Liver (tissue), 3 donors: ENCODE data around the gene MUC7.

Experiments used
- JUND ChIP-seq, 2 donors: IDR thresholded peaks; 2 replicates each; pipeline ENCODE4 v1.6.1; 2016; ENCODE audit warnings: antibody characterized with exemption in 2 of 2
- RAD21 ChIP-seq, 2 donors: IDR thresholded peaks; 2 replicates each; pipeline ENCODE4 v1.6.1; 2016; ENCODE audit warnings: antibody characterized with exemption in 2 of 2, mild to moderate bottlenecking in 2 of 2
- TAF1 ChIP-seq: conservative IDR thresholded peaks from 2 replicates; pipeline ENCODE4 v1.6.1; 2016; ENCODE audit warnings: antibody characterized with exemption, mild to moderate bottlenecking
- YY1 ChIP-seq: IDR thresholded peaks from 2 replicates; pipeline ENCODE4 v1.6.1; 2016; ENCODE audit warnings: antibody characterized with exemption, mild to moderate bottlenecking
- TF ChIP-seq, protein P1 (sequence below): fragments of 150-350 bp; IDR thresholded peaks from 2 replicates; pipeline ENCODE4 v1.5.1; 2017; ENCODE audit warnings: improper control_type of control experiment, low read depth, low read length; ENCODE audit not compliant: missing input control
- donor health status: healthy.
- donor health status: healthy.

- TF ChIP-seq RAD21 (IDR thresholded peaks at IDR 0.05), result no peak
- TF ChIP-seq, protein P1, sequence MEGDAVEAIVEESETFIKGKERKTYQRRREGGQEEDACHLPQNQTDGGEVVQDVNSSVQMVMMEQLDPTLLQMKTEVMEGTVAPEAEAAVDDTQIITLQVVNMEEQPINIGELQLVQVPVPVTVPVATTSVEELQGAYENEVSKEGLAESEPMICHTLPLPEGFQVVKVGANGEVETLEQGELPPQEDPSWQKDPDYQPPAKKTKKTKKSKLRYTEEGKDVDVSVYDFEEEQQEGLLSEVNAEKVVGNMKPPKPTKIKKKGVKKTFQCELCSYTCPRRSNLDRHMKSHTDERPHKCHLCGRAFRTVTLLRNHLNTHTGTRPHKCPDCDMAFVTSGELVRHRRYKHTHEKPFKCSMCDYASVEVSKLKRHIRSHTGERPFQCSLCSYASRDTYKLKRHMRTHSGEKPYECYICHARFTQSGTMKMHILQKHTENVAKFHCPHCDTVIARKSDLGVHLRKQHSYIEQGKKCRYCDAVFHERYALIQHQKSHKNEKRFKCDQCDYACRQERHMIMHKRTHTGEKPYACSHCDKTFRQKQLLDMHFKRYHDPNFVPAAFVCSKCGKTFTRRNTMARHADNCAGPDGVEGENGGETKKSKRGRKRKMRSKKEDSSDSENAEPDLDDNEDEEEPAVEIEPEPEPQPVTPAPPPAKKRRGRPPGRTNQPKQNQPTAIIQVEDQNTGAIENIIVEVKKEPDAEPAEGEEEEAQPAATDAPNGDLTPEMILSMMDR, result no peak
- no peak for TF ChIP-seq TAF1
- no peak for TF ChIP-seq JUND (IDR thresholded peaks at IDR 0.05)
- TF ChIP-seq YY1, result no peak
Observed at GRCh38 chr4:70426789-70427188, 45.2 kb upstream of the MUC7 start.
